ENCODE results near the gene PMPCB. TPM values are rescaled to one million over a fixed set of nuclear protein-coding genes. Genes with fewer than 3 reads are reported as not detected.
A peak's percentile ranks its signal among the peaks of the same experiment; 100 is the strongest.
"Not testable (repeated sequence)": the region's sequence is repeated elsewhere in the genome, so short reads cannot be mapped to it uniquely, and the experiment has no call there.

Gene PMPCB
- polyA plus RNA-seq, 1 donor from 2014 or later = 130 TPM

DNA sequence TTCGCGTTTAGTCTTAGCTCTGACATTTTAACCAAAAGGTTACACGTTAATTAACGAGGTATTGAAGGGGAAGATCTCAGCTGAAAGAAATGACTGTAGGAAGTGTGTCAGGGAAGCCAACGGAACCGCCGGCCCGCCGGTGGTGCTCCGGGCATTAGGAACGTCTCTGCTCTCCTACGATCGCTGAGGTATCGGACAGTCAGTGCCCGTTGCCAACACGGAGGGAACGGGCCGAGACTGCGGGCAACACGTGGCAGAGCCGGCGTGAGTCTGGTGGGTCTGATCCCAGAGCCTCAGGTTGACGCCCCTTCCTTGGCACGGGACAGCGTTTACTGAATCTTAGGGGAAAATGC, 16.5 kb upstream of the PMPCB start:
- not testable (repeated sequence) for H3F3A ChIP-seq (ENCODE audit: insufficient read depth, low read length, poor library complexity, severe bottlenecking); H3K36me3 ChIP-seq (ENCODE audit: insufficient read depth, low read length); H3K27me3 ChIP-seq (ENCODE audit: insufficient read depth, low read depth, low read length); H4K20me1 ChIP-seq (ENCODE audit: insufficient read depth); H3K79me2 ChIP-seq (replicated peaks; ENCODE audit: insufficient read depth, low read length); H3K9me2 ChIP-seq (ENCODE audit: insufficient read depth, low read length); H3K9me3 ChIP-seq (ENCODE audit: low read length)
- Histone ChIP-seq H3K4me2 (ENCODE audit: low read length) (peak overlapping the region; percentile 30), H3K4me3 (ENCODE audit: low read length) (peak overlapping the region; percentile 79), H3K27ac (ENCODE audit: low read length) (peak overlapping the region; percentile 76), H2AFZ (ENCODE audit: low read depth, low read length) (peak overlapping the region; percentile 56), H3K9ac (ENCODE audit: low read length) (peak overlapping the region; percentile 69)
- TF ChIP-seq MXI1 (conservative IDR thresholded peaks at IDR 0.05; ENCODE audit: poor library complexity, severe bottlenecking) (peak; percentile 25), SMC3 (conservative IDR thresholded peaks at IDR 0.05; ENCODE audit: poor library complexity) (peak; percentile 7)

DNA sequence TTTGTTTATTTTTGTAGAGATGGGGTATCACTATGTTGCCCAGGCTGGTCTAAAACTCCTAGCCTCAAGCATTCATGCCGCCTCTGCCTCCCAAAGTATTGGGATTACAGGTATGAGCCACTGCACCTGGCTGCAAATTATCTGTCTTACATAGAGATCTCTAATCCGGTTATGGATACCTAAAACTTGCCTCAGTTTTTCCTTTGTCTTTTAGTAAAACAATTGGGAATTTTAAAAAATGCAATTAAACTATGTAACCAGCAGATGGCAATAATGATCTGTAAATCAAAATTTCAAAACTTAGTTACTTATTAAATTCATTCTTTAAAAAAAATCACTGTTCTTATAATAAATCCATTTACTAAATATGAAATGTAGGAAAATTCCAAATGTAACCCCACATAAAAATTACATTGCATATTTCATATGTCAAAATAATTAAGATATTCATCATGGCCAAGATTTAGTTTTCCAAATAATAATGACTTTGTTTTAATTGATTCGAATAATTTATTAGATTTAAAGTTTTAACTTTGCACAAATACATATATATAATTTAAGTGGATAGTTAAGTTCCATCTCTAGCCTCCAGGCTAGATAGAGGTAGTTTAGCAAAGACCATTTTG, 14.3 kb upstream of the PMPCB start:
- TF ChIP-seq, protein P1, sequence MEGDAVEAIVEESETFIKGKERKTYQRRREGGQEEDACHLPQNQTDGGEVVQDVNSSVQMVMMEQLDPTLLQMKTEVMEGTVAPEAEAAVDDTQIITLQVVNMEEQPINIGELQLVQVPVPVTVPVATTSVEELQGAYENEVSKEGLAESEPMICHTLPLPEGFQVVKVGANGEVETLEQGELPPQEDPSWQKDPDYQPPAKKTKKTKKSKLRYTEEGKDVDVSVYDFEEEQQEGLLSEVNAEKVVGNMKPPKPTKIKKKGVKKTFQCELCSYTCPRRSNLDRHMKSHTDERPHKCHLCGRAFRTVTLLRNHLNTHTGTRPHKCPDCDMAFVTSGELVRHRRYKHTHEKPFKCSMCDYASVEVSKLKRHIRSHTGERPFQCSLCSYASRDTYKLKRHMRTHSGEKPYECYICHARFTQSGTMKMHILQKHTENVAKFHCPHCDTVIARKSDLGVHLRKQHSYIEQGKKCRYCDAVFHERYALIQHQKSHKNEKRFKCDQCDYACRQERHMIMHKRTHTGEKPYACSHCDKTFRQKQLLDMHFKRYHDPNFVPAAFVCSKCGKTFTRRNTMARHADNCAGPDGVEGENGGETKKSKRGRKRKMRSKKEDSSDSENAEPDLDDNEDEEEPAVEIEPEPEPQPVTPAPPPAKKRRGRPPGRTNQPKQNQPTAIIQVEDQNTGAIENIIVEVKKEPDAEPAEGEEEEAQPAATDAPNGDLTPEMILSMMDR (IDR thresholded peaks at IDR 0.05; ENCODE audit: poor library complexity, severe bottlenecking) = peak; percentile 43
- H2AFZ ChIP-seq (ENCODE audit: low read depth, low read length); H4K20me1 ChIP-seq (ENCODE audit: insufficient read depth); H3K4me2 ChIP-seq (ENCODE audit: low read length); H3K9ac ChIP-seq (ENCODE audit: low read length); H3K79me2 ChIP-seq (replicated peaks; ENCODE audit: insufficient read depth, low read length); H3K27ac ChIP-seq (ENCODE audit: low read length); H3F3A ChIP-seq (ENCODE audit: insufficient read depth, low read length, poor library complexity, severe bottlenecking); H3K9me3 ChIP-seq (ENCODE audit: low read length); H3K27me3 ChIP-seq (ENCODE audit: insufficient read depth, low read depth, low read length); H3K9me2 ChIP-seq (ENCODE audit: insufficient read depth, low read length); H3K36me3 ChIP-seq (ENCODE audit: insufficient read depth, low read length); H3K4me3 ChIP-seq (ENCODE audit: low read length): not testable (repeated sequence)

DNA sequence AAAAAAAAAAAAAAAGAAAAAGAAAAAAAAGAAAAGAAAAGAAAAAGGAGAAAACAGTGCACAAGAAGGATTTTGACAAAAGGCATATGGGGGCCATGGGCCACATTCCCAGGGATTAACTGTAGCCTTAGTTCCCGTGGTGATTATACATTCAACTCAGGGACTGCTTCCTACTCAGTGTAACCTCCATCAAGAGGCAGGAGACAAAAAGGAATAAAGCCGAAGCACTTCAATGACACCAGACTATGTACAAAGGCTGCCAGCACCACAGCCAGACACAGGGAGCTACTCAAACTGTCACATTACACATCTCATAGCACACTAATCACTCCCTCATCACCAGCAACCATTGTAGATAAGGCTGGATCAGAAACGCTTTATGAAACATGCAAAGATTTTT, 5.1 kb upstream of the PMPCB start:
- Histone ChIP-seq H3K4me2 (ENCODE audit: low read length) (no peak overlapping the region), H3K36me3 (ENCODE audit: insufficient read depth, low read length) (no peaks in the 10 kb centered on the region), H4K20me1 (ENCODE audit: insufficient read depth) (no peaks in the 10 kb centered on the region), H3K27me3 (ENCODE audit: insufficient read depth, low read depth, low read length) (no peaks in the 10 kb centered on the region), H3K27ac (ENCODE audit: low read length) (peak overlapping the region; percentile 60), H2AFZ (ENCODE audit: low read depth, low read length) (no peak overlapping the region), H3K9ac (ENCODE audit: low read length) (no peak overlapping the region), H3F3A (ENCODE audit: insufficient read depth, low read length, poor library complexity, severe bottlenecking) (no peaks in the 10 kb centered on the region), H3K9me3 (ENCODE audit: low read length) (no peaks in the 10 kb centered on the region), H3K9me2 (ENCODE audit: insufficient read depth, low read length) (no peaks in the 10 kb centered on the region), H3K4me3 (ENCODE audit: low read length) (no peak overlapping the region), H3K79me2 (replicated peaks; ENCODE audit: insufficient read depth, low read length) (no peaks in the 10 kb centered on the region)
- TF ChIP-seq, protein P2, sequence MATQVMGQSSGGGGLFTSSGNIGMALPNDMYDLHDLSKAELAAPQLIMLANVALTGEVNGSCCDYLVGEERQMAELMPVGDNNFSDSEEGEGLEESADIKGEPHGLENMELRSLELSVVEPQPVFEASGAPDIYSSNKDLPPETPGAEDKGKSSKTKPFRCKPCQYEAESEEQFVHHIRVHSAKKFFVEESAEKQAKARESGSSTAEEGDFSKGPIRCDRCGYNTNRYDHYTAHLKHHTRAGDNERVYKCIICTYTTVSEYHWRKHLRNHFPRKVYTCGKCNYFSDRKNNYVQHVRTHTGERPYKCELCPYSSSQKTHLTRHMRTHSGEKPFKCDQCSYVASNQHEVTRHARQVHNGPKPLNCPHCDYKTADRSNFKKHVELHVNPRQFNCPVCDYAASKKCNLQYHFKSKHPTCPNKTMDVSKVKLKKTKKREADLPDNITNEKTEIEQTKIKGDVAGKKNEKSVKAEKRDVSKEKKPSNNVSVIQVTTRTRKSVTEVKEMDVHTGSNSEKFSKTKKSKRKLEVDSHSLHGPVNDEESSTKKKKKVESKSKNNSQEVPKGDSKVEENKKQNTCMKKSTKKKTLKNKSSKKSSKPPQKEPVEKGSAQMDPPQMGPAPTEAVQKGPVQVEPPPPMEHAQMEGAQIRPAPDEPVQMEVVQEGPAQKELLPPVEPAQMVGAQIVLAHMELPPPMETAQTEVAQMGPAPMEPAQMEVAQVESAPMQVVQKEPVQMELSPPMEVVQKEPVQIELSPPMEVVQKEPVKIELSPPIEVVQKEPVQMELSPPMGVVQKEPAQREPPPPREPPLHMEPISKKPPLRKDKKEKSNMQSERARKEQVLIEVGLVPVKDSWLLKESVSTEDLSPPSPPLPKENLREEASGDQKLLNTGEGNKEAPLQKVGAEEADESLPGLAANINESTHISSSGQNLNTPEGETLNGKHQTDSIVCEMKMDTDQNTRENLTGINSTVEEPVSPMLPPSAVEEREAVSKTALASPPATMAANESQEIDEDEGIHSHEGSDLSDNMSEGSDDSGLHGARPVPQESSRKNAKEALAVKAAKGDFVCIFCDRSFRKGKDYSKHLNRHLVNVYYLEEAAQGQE (IDR thresholded peaks at IDR 0.05; ENCODE audit: borderline replicate concordance) = no peak
- TF ChIP-seq TAF1 (IDR thresholded peaks at IDR 0.05; ENCODE audit: low read depth) (no peak), EP300 (conservative IDR thresholded peaks at IDR 0.05; ENCODE audit: poor library complexity, severe bottlenecking) (no peak), EZH2 (IDR thresholded peaks at IDR 0.05; ENCODE audit: borderline replicate concordance, insufficient read depth, low read length, poor library complexity, severe bottlenecking) (no peak)
- TF ChIP-seq, protein P1 (IDR thresholded peaks at IDR 0.05; ENCODE audit: poor library complexity, severe bottlenecking) = no peak
